GM13977 (cell line): ENCODE results near the gene NDC1.
A peak's percentile ranks its signal among the peaks of the same experiment; 100 is the strongest.

ENCODE experiments used
- DNase-seq: peaks from one replicate; pipeline ENCODE4 v3.0.0; 2012; ENCODE audit warnings: low spot score
- CTCF ChIP-seq: IDR thresholded peaks from 2 replicates; pipeline ENCODE4 v1.5.1; 2012; ENCODE audit warnings: mild to moderate bottlenecking, control low read depth; ENCODE audit not compliant: insufficient read depth; ENCODE audit errors: extremely low read depth, missing control alignments
- in situ Hi-C: fragments of 300-500 bp; cut with MboI; formaldehyde crosslinking; loops from one replicate; pipeline ENCODE4 v1.12.0; 2022; ENCODE audit warnings: low sequenced_read_pairs, low pct_unique_long_range_greater_than_20kb, mixed read lengths, inconsistent platforms; ENCODE audit not compliant: unreplicated experiment

NDC1 gene

GRCh38 chr1:53717025-53717804, 120.9 kb downstream of the NDC1 start:
- DNase-seq, result no peak
- in situ Hi-C loops, result no loop called here
- TF ChIP-seq CTCF, result no peak

DNA sequence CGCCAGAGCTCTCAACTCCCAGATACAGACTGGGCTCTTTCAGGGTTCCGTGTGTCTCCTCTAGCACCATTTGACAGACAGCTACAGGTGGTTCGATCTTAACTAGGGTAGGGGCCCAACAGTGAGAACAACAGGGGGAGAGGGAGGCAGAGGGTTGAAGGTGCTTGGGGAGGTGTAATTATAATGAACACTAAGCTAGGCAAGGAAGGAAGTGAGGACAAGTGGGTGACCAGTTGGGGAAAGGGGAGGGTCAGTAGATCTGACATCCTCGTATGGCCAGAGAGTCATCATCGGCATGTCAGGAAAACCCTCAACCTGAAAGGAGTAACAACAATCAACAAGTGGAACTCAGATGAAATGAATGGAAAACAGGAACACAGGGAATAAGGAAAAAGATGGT, 121.9 kb downstream of the NDC1 start:
- no peak for TF ChIP-seq CTCF
- in situ Hi-C loops, result no loop called here
- no peak for DNase-seq

DNA sequence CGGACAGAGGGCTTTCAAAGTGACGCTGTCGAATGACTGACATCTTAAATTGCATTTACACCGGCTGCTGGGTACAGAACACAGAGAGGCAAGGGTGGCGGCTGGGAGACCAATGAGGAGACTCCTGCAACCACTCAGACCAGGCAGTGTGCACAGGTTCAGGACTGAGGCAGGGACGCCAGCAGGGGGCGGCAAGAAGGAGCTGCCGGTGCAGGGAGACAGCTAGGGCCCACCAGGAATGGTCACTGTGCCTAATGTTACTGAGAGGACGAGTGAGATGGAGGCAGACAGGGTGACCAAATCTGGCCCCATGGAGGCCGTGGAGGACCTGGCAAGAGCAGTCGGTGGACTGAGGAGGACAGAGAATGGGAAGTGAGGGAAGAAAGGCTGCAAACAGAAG, 122.6 kb downstream of the NDC1 start:
- no peak for DNase-seq
- TF ChIP-seq CTCF, result peak; percentile 78

More for the DNA sequence above, 122.6 kb downstream of the NDC1 start:
- in situ Hi-C loops, result no loop called here
